Skin epidermis (tissue), 12 donors: ENCODE data around the gene ZBTB7B.
"Not testable (repeated sequence)": the region's sequence is repeated elsewhere in the genome, so short reads cannot be mapped to it uniquely, and the experiment has no call there.

Experiments
- H3K27ac ChIP-seq, 21 experiments: fragments of 200-600 bp; sonication (generic) in 11 of 21; one replicate each; pipeline ENCODE4 v1.5.0; 2020; ENCODE audit warnings: mild to moderate bottlenecking in 3 of 21, inconsistent platforms in 2 of 21, moderate library complexity in 2 of 21
- H3K4me3 ChIP-seq, 7 experiments: fragments of 200-600 bp; sonication (generic) in 2 of 7; one replicate each; pipeline ENCODE4 v1.5.0; 2020; ENCODE audit warnings: inconsistent platforms in 2 of 7, mild to moderate bottlenecking in 2 of 7, moderate library complexity in 1 of 7

Gene ZBTB7B

GRCh38 chr1:154982897-154983648, 19.5 kb upstream of the ZBTB7B start, which contains the start of gene FLAD1:
FLAD1 (plus strand) TSS chr1:154983344; CDS start chr1:154983695, 351 bp downstream.
- Histone ChIP-seq H3K27ac (peak within 1 kb of the TSS in 20 of 21 experiments; percentile 46 to 91 (median 82)), H3K4me3 (peak within 1 kb of the TSS; percentile 44 to 92 (median 66))

DNA sequence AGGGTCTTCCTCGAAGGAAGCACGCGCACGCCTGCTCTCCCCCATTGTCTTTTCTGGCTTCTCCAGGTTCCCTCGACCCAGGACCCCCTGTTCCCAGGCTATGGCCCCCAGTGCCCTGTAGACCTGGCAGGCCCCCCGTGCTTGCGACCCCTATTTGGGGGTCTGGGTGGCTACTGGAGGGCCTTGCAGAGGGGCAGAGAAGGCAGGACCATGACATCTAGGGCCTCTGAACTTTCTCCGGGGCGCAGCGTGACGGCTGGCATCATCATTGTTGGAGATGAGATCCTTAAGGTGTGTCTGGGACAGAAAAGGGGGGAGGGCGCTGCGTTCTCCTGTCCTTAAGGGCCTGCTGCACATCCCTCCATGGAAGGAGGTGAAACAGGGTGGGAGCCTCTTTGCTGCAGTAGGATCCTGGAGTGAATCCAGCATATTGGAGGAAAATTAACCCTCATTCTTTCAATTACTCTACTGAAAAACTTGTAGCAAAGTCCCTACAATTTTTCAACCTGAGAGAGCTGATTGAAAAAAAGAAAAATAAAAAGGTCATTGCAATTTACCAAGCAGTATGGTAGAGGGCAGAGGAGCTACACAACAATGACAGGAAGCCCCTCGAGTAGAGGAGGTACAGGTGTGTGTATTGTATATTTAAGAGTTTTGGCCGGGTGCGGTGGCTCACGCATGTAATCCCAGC, 18.7 kb upstream of the ZBTB7B start:
- Histone ChIP-seq H3K4me3 (peak overlapping the region; percentile 44 to 92 (median 66)), H3K27ac (peak overlapping the region in 20 of 21 experiments; percentile 46 to 91 (median 82))

DNA sequence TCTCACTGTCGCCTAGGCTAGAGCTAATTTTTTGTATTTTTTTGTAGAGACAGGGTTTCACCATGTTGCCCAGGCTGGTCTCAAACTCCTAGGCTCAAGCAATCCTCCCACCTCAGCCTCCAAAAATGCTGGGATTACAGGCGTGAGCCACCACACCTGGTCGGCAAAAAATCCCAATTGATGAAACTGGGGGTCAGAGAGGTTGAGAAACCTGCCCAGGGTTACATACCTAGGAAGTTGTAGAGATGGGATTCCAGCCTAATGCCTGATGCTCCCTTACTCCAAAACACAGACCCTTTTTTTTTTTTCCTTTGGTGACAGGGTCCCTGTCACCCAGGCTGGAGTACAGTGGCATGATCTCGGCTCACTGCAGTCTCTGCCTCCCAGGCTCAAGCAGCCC, 15.9 kb upstream of the ZBTB7B start:
- peak overlapping the region in 1 of 21 experiments; percentile 65 for H3K27ac ChIP-seq

GRCh38 chr1:154987326-154987725, 15.3 kb upstream of the ZBTB7B start:
- peak overlapping the region in 1 of 21 experiments; percentile 65 for H3K27ac ChIP-seq
- H3K4me3 ChIP-seq, result no peak overlapping the region

More for the DNA sequence above, 15.9 kb upstream of the ZBTB7B start:
- H3K4me3 ChIP-seq, result not testable (repeated sequence)

- no peak overlapping the region for H3K4me3 ChIP-seq
- H3K27ac ChIP-seq, result no peak overlapping the region
These were observed 14.3 kb upstream of the ZBTB7B start for GRCh38 chr1:154988058-154988954.

GRCh38 chr1:154989195-154989860, 13.3 kb upstream of the ZBTB7B start:
- no peak overlapping the region for H3K4me3 ChIP-seq
- no peak overlapping the region for H3K27ac ChIP-seq

GRCh38 chr1:154990276-154990675, 12.3 kb upstream of the ZBTB7B start:
- H3K27ac ChIP-seq, result no peak overlapping the region
- H3K4me3 ChIP-seq, result no peak overlapping the region

DNA sequence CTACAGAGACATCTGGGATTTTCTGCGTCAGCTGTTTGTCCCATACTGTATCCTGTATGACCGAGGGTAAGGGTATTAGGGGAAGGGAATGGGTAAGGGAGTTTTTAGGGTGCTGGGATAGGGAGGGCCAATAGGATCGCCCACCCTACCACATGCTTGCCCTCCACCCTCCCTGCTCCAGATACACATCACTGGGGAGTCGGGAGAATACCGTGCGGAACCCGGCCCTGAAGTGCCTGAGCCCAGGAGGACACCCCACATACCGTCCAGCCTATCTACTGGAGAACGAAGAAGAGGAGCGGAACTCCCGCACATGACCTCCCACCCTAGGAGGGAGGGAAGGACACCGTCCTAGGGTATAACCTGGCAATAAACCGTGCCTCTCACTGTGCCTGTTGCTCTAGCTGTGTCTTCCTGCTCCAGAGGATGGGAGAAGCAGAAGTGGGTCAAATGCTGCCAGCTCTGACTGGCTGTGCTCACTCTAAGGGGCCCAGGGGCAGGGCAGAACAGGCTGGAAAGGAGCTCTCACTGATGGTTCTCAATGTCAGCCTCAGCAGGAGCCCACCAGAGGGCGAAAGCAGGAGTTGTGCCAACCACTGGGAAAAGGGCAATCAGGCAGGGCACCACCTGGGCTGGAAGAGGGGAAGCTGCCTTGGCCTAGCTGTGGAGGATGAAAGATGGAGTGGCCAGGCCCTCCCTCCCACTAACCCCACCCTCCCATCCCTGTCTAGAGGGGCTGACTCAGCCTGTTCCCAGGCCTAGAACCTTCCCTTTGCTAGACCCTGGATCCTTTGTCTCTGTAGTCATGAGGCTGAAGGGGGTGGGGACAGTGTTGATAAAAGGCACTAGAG, 9.7 kb upstream of the ZBTB7B start:
- Histone ChIP-seq H3K4me3 (no peak overlapping the region), H3K27ac (no peak overlapping the region)

DNA sequence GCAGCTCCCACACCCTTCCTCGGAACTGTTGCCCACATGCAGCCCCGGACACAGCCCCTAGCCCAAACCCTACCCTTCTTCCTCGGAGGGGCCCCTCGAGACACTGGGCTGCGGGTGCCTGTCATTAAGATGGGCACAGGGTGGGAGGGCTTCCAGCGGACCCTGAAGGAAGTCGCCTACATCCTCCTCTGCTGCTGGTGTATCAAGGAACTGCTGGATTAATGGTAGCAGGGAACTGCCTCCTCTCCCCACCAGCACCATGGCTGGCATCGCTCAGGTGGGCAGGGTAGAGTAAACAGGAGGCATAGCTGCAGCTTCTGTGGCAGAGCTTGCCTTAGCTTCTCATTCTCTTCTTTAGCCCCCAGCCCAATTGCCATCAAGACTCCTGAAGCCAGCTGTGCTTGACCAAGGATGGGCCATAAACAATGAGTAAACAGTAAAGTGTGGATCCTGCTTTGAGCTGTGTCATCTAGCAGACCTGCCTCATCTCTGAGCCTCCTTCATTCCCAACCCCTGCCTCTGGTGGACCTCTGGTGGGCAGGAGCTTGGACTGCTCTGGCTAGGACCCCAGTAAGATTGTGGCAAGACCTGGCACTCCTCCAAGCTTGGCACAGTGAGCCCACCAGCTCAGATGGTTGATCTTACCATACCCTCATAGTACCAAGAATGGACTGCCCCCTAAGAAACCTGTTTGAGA, 8.9 kb upstream of the ZBTB7B start, which contains the start of gene LENEP:
Gene LENEP (plus strand): TSS at position 15 of the 697 bp plus-strand sequence. CDS start 22 bp downstream, at position 37.
- peak within 1 kb of the TSS in 2 of 21 experiments; percentile 21 to 22 for H3K27ac ChIP-seq
- no peak within 1 kb of the TSS for H3K4me3 ChIP-seq

GRCh38 chr1:154994269-154994587, 8.4 kb upstream of the ZBTB7B start:
- peak overlapping the region in 2 of 21 experiments; percentile 21 to 22 for H3K27ac ChIP-seq
- no peak overlapping the region for H3K4me3 ChIP-seq

DNA sequence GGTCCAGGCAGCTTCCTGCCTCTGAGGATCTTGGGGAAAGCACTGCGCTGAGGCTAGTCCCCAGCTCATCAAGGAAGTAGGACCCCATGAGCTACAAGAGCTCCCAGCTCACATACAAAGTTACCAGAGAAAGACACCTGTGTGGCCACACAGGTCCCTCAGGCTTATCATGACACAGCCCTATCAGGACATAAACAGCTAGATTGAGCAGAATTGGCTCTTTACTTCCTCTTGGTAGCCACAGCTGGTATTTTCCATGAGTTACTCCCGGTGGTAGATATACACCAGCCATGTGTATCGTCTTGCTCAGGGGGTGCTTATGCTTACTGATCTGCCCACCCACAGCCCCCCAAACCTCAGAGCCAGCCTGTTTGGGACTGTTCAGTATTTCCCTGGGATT, 8.0 kb upstream of the ZBTB7B start:
- H3K27ac ChIP-seq, result peak overlapping the region in 3 of 21 experiments; percentile 3 to 22 (median 21)

DNA sequence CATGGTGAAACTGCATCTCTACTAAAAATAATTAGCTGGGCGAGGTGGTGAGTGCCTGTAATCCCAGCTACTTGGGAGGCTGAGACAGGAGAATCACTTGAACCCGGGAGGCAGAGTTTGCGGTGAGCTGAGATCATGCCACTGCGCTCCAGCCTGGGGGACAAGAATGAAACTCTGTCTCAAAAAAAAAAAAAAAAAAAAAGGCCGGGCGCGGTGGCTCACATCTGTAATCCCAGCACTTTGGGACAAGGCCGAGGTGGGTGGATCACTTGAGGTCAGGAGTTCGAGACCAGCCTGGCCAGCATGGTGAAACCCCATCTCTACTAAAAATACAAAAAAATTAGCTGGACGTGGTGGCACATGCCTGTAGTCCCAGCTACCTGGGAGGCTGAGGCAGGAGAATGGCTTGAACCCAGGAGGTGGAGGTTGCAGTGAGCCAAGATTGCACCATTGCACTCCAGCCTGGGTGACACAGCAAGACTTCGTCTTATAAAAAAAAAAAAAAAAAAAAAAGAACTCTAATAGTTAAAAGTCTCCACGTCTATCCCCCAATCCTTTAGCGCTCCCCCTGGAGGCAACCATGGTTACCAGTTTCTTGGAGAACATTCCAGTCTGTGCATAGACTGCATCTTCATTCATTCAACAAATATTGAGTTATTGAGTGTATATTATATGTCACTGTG, 7.2 kb upstream of the ZBTB7B start:
- H3K27ac ChIP-seq, H3K4me3 ChIP-seq: not testable (repeated sequence)

More for the DNA sequence above, 8.0 kb upstream of the ZBTB7B start:
- no peak overlapping the region for H3K4me3 ChIP-seq

- Histone ChIP-seq H3K27ac (no peak overlapping the region), H3K4me3 (no peak overlapping the region)
These were observed 5.5 kb upstream of the ZBTB7B start for GRCh38 chr1:154996966-154997701.

DNA sequence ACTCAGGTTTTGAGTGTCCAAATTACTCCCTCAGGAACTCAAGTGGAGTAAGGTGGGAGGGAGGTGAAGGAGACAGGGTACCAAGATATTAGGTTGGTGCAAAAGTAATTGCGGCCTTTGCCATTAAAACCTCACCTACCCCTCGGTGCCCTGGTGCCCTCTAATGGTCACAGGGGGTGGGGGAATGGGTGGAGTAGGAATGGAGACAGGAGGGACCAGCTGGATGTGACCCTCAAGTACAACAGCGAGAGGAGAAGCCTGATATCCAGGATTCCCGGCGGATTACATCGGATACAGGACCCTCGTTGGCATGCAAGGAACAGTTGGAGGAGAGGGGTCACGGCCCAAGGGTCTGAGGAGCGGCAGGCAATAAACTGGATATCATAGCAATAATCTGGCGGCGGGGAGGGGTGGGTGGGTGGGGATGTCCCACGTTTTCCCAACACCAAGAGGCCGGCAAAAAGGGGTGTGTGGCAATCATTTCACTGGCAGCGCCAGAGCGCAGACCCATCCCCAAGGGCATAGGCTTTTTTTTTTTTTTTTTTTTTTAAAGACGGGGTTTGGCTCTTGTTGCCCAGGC, 4.3 kb upstream of the ZBTB7B start:
- Histone ChIP-seq H3K4me3 (no peak overlapping the region), H3K27ac (peak overlapping the region in 1 of 21 experiments; percentile 60)

DNA sequence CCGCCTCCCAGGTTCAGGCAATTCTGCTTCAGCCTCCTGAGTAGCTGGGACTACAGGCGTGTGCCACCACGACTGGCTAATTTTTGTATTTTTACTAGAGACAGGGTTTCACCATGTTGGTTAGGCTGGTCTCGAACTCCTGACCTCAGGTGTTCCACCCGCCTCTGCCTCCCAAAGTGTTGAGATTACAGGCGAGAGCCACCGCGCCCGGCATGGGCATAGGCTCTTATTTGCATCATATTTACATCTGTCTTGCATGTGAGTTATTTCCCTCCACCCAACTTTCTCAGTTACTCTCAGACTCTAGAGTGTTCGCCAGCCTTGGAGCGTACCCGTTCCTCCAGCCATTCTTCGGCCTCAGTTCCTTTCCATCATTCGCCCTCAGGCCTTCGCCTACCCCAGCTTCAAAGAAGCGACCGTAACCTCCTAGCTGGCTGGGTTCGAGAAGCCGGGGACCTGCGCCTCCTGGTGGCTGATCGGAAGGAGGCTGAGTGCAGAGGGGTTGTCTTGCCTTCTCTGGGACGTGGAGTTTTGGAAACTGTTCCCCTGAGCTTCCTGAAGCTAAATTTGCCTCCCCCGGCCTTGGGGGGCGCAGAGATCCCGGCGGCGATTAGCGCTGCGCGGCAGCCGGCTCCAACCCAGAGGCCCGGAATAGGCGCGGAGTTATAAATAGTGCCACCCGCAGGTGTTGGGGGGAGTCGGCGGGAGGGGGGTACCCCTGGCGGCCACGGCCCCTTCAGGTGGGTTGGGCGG, 3.6 kb upstream of the ZBTB7B start:
- peak overlapping the region in 20 of 21 experiments; percentile 16 to 99 (median 96) for H3K27ac ChIP-seq
- H3K4me3 ChIP-seq, result peak overlapping the region; percentile 11 to 93 (median 83)
